ENCODE data around the gene CADM2. TPM values are rescaled to one million over a fixed set of nuclear protein-coding genes. Genes with fewer than 3 reads are reported as not detected.
A peak's percentile ranks its signal among the peaks of the same experiment; 100 is the strongest.

The CADM2 gene
- total RNA-seq, 2 donors from 2014 or later, result 0.27 to 11.7 TPM

DNA sequence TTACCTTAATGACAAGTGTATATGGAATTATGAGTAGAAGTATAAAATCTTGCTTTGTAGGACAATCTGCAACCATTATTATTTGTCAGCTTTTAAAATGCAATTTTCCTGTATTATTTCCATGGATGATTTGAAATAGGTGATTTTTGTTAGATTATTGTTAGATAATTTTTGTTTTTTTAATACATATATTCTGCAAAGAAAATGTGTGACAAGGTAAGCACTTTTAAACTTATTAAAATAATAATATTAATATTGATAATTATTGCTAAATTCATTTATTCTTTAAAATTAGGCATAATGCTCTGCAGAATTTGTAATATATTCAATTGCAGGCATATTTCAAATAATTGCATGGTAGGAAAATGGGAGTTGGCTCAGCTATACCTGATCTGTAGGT lies 329.5 kb downstream of the CADM2 start:
- Histone ChIP-seq H3K27me3 (replicated peaks; ENCODE audit: insufficient read depth) (no peaks in the 10 kb centered on the region), H3K4me3 (no peak overlapping the region), H3K36me3 (no peaks in the 10 kb centered on the region), H3K9me3 (no peaks in the 10 kb centered on the region), H3K4me1 (replicated peaks) (no peaks in the 10 kb centered on the region), H3K27ac (no peak overlapping the region)
- intact Hi-C loops (cut with DNase I), result no loop called here
- no peak for DNase-seq (ENCODE audit: low spot score)
- TF ChIP-seq POLR2AphosphoS5 (IDR thresholded peaks at IDR 0.05), result no peak
- TF ChIP-seq, protein P1, sequence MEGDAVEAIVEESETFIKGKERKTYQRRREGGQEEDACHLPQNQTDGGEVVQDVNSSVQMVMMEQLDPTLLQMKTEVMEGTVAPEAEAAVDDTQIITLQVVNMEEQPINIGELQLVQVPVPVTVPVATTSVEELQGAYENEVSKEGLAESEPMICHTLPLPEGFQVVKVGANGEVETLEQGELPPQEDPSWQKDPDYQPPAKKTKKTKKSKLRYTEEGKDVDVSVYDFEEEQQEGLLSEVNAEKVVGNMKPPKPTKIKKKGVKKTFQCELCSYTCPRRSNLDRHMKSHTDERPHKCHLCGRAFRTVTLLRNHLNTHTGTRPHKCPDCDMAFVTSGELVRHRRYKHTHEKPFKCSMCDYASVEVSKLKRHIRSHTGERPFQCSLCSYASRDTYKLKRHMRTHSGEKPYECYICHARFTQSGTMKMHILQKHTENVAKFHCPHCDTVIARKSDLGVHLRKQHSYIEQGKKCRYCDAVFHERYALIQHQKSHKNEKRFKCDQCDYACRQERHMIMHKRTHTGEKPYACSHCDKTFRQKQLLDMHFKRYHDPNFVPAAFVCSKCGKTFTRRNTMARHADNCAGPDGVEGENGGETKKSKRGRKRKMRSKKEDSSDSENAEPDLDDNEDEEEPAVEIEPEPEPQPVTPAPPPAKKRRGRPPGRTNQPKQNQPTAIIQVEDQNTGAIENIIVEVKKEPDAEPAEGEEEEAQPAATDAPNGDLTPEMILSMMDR (IDR thresholded peaks at IDR 0.05), result no peak
- no peak for TF ChIP-seq POLR2A (IDR thresholded peaks at IDR 0.05)

DNA sequence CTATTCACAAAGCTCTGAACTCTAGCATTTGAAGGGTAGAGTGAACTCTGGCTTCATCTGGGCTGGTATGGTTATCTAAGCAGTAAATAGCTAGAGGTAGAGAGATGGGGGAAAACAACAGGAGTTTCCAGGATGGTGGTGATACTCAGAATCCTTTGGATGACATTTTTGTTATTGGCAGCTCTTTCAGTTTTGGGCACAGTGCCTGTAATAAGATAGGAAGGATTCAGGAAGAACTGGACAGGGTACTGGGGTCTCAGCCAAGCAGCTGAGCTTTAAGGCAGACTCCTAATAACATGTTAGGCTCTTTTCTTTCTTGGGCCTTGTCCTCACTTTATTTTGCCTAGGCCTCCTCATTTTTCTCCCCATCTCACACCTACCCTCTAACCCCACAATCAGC lies 338.5 kb downstream of the CADM2 start:
- TF ChIP-seq, protein P1 (IDR thresholded peaks at IDR 0.05), result no peak
- TF ChIP-seq POLR2AphosphoS5 (IDR thresholded peaks at IDR 0.05) (no peak), POLR2A (IDR thresholded peaks at IDR 0.05) (no peak)

DNA sequence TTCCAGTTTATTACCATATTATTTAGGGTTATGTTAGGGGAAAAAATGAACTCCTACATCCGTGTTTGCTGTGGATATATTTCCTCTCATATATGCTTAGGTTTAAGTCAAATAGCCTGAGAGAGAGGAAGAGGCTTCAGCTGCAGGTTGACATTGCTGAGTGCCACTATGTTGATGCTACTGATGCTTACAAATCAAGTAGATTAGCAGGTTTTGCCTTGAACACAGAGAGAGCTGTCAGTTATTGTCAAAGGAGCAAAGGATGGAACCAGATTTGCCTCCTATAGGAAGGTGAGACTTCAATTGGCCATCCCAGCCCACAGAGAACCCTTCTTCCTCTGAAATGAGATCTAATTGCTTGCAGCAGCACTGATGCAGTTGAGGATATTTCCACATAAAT lies 339.2 kb downstream of the CADM2 start:
- H3K27me3 ChIP-seq (replicated peaks; ENCODE audit: insufficient read depth), result no peaks in the 10 kb centered on the region
- intact Hi-C loops (cut with DNase I), result no loop called here
- H3K4me1 ChIP-seq (replicated peaks), result no peaks in the 10 kb centered on the region
- no peaks in the 10 kb centered on the region for H3K9me3 ChIP-seq
- DNase-seq (ENCODE audit: low spot score), result no peak
- no peak overlapping the region for H3K4me3 ChIP-seq
- H3K36me3 ChIP-seq, result no peaks in the 10 kb centered on the region
- TF ChIP-seq POLR2AphosphoS5 (IDR thresholded peaks at IDR 0.05), result no peak
- TF ChIP-seq, protein P1 (IDR thresholded peaks at IDR 0.05), result no peak
- 68% methylated on average over 1 of the region's 1 CpG for WGBS
- H3K27ac ChIP-seq, result no peak overlapping the region

More for the DNA sequence above, 338.5 kb downstream of the CADM2 start:
- DNase-seq (ENCODE audit: low spot score), result no peak
- H3K27me3 ChIP-seq (replicated peaks; ENCODE audit: insufficient read depth), result no peaks in the 10 kb centered on the region
- no peak overlapping the region for H3K27ac ChIP-seq
- H3K9me3 ChIP-seq, result no peaks in the 10 kb centered on the region
- H3K4me1 ChIP-seq (replicated peaks), result no peaks in the 10 kb centered on the region
- H3K4me3 ChIP-seq, result no peak overlapping the region
- no peaks in the 10 kb centered on the region for H3K36me3 ChIP-seq
- intact Hi-C loops (cut with DNase I), result no loop called here

DNA sequence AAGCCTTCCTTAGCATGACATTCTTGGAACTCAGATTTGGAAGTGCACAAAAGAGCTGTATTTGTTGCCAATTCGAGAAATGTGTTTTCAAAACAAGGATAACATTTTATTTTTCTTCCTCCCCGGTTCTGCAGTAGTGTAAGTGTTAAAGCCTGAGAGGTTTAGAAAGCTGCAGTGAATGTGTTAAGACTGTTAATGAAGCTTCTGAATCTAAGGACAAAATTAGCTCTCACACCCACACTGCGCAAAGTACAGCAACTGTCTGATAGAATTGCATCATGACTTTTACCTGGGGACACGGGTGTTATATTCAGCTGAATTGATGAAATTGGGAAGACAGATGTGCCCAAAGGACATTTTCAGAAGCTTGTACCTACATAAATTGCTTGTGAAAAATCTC lies 344.4 kb downstream of the CADM2 start:
- WGBS, result 80% methylated on average over 4 of the region's 4 CpGs

DNA sequence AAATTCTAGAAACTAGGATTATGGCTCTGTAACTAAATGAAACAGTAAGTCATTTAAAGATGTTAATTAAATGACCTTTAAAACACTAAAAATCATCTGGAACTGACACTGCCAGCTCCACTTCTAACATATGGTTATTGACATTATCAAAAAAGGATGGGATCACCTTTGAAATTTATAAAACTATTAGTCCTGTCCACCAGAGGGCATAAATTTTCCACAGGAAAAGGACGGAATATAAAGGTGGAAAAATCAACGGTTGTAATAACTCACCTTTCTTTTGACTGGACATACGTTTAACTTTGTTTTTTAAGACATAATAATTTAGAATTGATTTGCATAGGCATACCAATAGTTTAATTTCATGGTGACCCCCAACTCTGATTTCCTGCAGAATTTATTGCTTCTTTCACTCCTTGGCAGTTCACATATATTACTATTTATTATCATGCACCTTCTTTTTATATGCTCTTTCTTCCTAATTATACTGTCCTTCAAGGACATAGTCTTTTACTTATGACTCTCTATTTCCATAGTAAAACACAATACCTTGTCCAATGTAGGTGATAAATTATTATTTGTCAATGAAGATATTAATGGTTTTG lies 345.7 kb downstream of the CADM2 start:
- WGBS, result 37% methylated on average over 3 of the region's 3 CpGs
- TF ChIP-seq POLR2AphosphoS5 (IDR thresholded peaks at IDR 0.05) (no peak), POLR2A (IDR thresholded peaks at IDR 0.05) (no peak)
- TF ChIP-seq, protein P1 (IDR thresholded peaks at IDR 0.05), result peak in 1 of 4 experiments; percentile 33
- H3K27me3 ChIP-seq (replicated peaks; ENCODE audit: insufficient read depth), result no peaks in the 10 kb centered on the region
- H3K9me3 ChIP-seq, result no peaks in the 10 kb centered on the region
- no peak overlapping the region for H3K27ac ChIP-seq
- no peak for DNase-seq (ENCODE audit: low spot score)
- no peaks in the 10 kb centered on the region for H3K36me3 ChIP-seq
- H3K4me3 ChIP-seq, result no peak overlapping the region
- H3K4me1 ChIP-seq (replicated peaks), result no peaks in the 10 kb centered on the region
- intact Hi-C loops (cut with DNase I), result no loop called here

More for the DNA sequence above, 344.4 kb downstream of the CADM2 start:
- Histone ChIP-seq H3K4me3 (no peak overlapping the region), H3K27me3 (replicated peaks; ENCODE audit: insufficient read depth) (no peaks in the 10 kb centered on the region), H3K27ac (no peak overlapping the region), H3K36me3 (no peaks in the 10 kb centered on the region), H3K9me3 (no peaks in the 10 kb centered on the region), H3K4me1 (replicated peaks) (no peaks in the 10 kb centered on the region)
- TF ChIP-seq, protein P1 (IDR thresholded peaks at IDR 0.05), result no peak
- TF ChIP-seq POLR2AphosphoS5 (IDR thresholded peaks at IDR 0.05) (no peak), POLR2A (IDR thresholded peaks at IDR 0.05) (no peak)
- intact Hi-C loops (cut with DNase I), result no loop called here
- DNase-seq (ENCODE audit: low spot score), result no peak

Data from prostate gland (tissue), 2 donors.